ENCODE measurements around the gene CCDC51.

GRCh38 chr3:48428088-48428571 lies 11.8 kb downstream of the CCDC51 start:
- TF ChIP-seq ZNF138 (CRISPR knock-in tag; IDR thresholded peaks at IDR 0.05; ENCODE audit: low read depth) = no peak
- TF ChIP-seq JUN (CRISPR knock-in tag; IDR thresholded peaks at IDR 0.05) = no peak
- TF ChIP-seq CCAR2 (optimal IDR thresholded peaks at IDR 0.05; ENCODE audit: low read depth, low read length) = no peak
- no peak for TF ChIP-seq ATF1 (CRISPR knock-in tag; IDR thresholded peaks at IDR 0.05)
- TF ChIP-seq ZBTB21 (CRISPR knock-in tag; IDR thresholded peaks at IDR 0.05) = no peak
- TF ChIP-seq CTCF (CRISPR knock-in tag; IDR thresholded peaks at IDR 0.05) = no peak
- no peak for TF ChIP-seq EP300 (IDR thresholded peaks at IDR 0.05; ENCODE audit: low read depth in 2 of 2, low read length in 2 of 2)
- no peak for TF ChIP-seq EP300 (CRISPR knock-in tag; IDR thresholded peaks at IDR 0.05; ENCODE audit: borderline replicate concordance)
- TF ChIP-seq RFX5 (IDR thresholded peaks at IDR 0.05; ENCODE audit: low read depth, low read length) = no peak
- TF ChIP-seq ATF6 (CRISPR knock-in tag; conservative IDR thresholded peaks at IDR 0.05) = no peak
- no peak for TF ChIP-seq HMGA1 (CRISPR knock-in tag; conservative IDR thresholded peaks at IDR 0.05)
- TF ChIP-seq ZNF570 (CRISPR knock-in tag; IDR thresholded peaks at IDR 0.05; ENCODE audit: borderline replicate concordance) = no peak
- TF ChIP-seq USF2 (IDR thresholded peaks at IDR 0.05; ENCODE audit: low read depth, low read length) = no peak
- no peak for TF ChIP-seq USF2 (CRISPR knock-in tag; IDR thresholded peaks at IDR 0.05; ENCODE audit: borderline replicate concordance)

Data from HepG2 (cell line).